Loucy (cell line): ENCODE results near the gene RPN2.

Experiments
- H2AFZ ChIP-seq: fragments of 200-600 bp; sonication (generic); 2 replicates; pipeline ENCODE4 v1.6.0; 2016; ENCODE audit warnings: antibody characterized with exemption, mild to moderate bottlenecking, low read length, moderate library complexity
- H3F3A ChIP-seq: fragments of 200-600 bp; 2 replicates; pipeline ENCODE4 v1.6.0; 2016; ENCODE audit warnings: antibody characterized with exemption, low read depth, mild to moderate bottlenecking
- H3K27me3 ChIP-seq: fragments of 200-600 bp; sonication (generic); 2 replicates; pipeline ENCODE4 v1.6.1; 2014; ENCODE audit warnings: low read length, mild to moderate bottlenecking; ENCODE audit not compliant: insufficient read depth, poor library complexity, severe bottlenecking
- H3K36me3 ChIP-seq: fragments of 200-600 bp; sonication (generic); 2 replicates; pipeline ENCODE4 v1.6.1; 2016; ENCODE audit warnings: low read length; ENCODE audit not compliant: insufficient read depth
- H3K4me1 ChIP-seq: fragments of 200-600 bp; sonication (generic); 2 replicates; pipeline ENCODE4 v1.5.1; 2014; ENCODE audit warnings: low read length, mild to moderate bottlenecking; ENCODE audit not compliant: insufficient read depth, poor library complexity, severe bottlenecking
- H3K4me2 ChIP-seq: fragments of 200-600 bp; sonication (generic); 2 replicates; pipeline ENCODE4 v1.6.0; 2014; ENCODE audit warnings: antibody characterized with exemption, low read length, low read depth, mild to moderate bottlenecking; ENCODE audit not compliant: poor library complexity, severe bottlenecking
- H3K4me3 ChIP-seq: fragments of 200-600 bp; sonication (generic); 2 replicates; pipeline ENCODE4 v1.5.1; 2014; ENCODE audit warnings: low read length, mild to moderate bottlenecking, mixed read lengths; ENCODE audit not compliant: poor library complexity, severe bottlenecking
- H3K79me2 ChIP-seq: fragments of 200-600 bp; sonication (generic); 2 replicates; pipeline ENCODE4 v1.6.1; 2014; ENCODE audit warnings: low read length; ENCODE audit not compliant: insufficient read depth
- H3K9ac ChIP-seq: fragments of 200-600 bp; sonication (generic); 2 replicates; pipeline ENCODE4 v1.6.0; 2014; ENCODE audit warnings: mild to moderate bottlenecking, low read depth, low read length, moderate library complexity; ENCODE audit not compliant: poor library complexity, severe bottlenecking
- H3K9me2 ChIP-seq: fragments of 200-600 bp; sonication (generic); replicated peaks from 2 replicates; pipeline ENCODE4 v1.6.1; 2016; ENCODE audit warnings: low read depth, low read length, mixed read lengths
- H3K9me3 ChIP-seq: fragments of 200-600 bp; sonication (generic); 2 replicates; pipeline ENCODE4 v1.6.1; 2014; ENCODE audit warnings: mild to moderate bottlenecking, antibody characterized with exemption, low read length, low read depth; ENCODE audit not compliant: insufficient read depth
- H4K20me1 ChIP-seq: fragments of 200-600 bp; sonication (generic); 2 replicates; pipeline ENCODE4 v1.6.0; 2014; ENCODE audit warnings: antibody characterized with exemption, low read length, mild to moderate bottlenecking; ENCODE audit not compliant: insufficient read depth, poor library complexity, severe bottlenecking
- EZH2phosphoT487 ChIP-seq: fragments of 200-600 bp; IDR thresholded peaks from 2 replicates; pipeline ENCODE4 v1.6.1; 2018; ENCODE audit warnings: antibody characterized with exemption, mild to moderate bottlenecking, moderate library complexity, borderline replicate concordance
- TF ChIP-seq, protein P1 (sequence below): fragments of 200-600 bp; sonication (generic); conservative IDR thresholded peaks from 2 replicates; pipeline ENCODE4 v1.5.1; 2014; ENCODE audit warnings: mild to moderate bottlenecking, antibody characterized with exemption, low read length

Gene RPN2

DNA sequence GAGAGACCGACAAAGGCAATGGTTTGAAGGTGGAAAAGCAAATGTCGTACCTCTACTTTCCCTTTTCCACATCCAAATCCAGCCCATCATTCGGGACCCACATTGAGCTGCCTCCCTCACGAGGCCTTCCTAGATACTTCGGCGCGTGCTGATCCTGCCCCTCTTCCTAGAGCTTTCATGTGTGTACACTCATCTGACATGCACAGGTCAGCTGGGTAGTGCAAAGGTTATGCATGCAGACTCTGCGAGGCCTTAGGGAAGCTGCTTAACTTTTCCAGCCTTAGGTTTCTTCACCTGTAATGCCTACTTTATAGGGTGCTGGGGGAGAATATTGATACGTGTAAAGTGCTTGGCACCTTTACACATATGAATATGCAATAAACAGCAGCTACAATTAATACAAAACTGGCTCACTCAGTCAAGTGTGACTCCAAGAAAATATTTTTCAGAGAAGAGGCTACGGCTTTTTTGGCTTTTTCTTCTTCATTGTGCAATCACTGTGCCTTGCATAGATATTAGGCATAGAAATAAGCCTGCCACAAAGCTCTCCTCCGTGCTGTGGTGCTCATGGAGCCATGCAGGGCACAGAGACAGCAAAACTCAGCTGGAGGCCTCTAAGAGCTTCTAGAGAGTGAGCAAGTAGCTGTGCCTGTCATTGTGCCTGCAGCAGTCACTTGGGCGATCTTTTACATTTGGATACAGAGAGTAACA is 106.7 kb downstream of the RPN2 start:
- no peak overlapping the region for H2AFZ ChIP-seq
- H3K36me3 ChIP-seq: no peaks in the 10 kb centered on the region
- H3K4me2 ChIP-seq: no peak overlapping the region
- no peak overlapping the region for H3K9ac ChIP-seq
- H3K9me3 ChIP-seq: no peaks in the 10 kb centered on the region
- TF ChIP-seq, protein P1, sequence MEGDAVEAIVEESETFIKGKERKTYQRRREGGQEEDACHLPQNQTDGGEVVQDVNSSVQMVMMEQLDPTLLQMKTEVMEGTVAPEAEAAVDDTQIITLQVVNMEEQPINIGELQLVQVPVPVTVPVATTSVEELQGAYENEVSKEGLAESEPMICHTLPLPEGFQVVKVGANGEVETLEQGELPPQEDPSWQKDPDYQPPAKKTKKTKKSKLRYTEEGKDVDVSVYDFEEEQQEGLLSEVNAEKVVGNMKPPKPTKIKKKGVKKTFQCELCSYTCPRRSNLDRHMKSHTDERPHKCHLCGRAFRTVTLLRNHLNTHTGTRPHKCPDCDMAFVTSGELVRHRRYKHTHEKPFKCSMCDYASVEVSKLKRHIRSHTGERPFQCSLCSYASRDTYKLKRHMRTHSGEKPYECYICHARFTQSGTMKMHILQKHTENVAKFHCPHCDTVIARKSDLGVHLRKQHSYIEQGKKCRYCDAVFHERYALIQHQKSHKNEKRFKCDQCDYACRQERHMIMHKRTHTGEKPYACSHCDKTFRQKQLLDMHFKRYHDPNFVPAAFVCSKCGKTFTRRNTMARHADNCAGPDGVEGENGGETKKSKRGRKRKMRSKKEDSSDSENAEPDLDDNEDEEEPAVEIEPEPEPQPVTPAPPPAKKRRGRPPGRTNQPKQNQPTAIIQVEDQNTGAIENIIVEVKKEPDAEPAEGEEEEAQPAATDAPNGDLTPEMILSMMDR: no peak
- no peak for TF ChIP-seq EZH2phosphoT487
- H3K79me2 ChIP-seq: peaks cover 22% of the 10 kb centered on the region
- H3F3A ChIP-seq: no peaks in the 10 kb centered on the region
- H3K9me2 ChIP-seq: no peaks in the 10 kb centered on the region
- peaks cover 9% of the 10 kb centered on the region for H4K20me1 ChIP-seq
- H3K4me3 ChIP-seq: no peak overlapping the region
- H3K27me3 ChIP-seq: peaks cover 29% of the 10 kb centered on the region
- H3K4me1 ChIP-seq: peaks cover 8% of the 10 kb centered on the region

DNA sequence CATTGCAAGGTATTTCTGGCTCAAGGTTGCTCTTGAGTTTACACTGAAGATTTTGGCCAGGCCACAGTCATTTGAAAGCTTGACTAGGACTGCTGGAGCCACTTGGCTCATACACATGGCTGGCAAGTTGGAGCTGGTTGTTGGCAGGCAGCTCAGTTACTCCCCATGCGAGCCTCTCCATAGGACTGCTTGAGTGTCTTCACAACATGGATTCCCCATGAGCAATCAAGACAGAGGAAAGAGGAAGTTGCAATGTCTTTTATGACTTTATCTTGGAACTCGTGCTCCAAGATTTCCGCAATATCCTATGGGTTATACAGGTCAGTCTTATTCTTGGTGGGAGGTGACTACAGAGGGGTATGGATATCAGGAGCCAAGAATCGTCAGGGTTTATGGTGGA is 109.0 kb downstream of the RPN2 start:
- Histone ChIP-seq H3K9ac (no peak overlapping the region), H3F3A (no peaks in the 10 kb centered on the region), H2AFZ (no peak overlapping the region), H4K20me1 (peaks cover 15% of the 10 kb centered on the region), H3K9me3 (no peaks in the 10 kb centered on the region), H3K27me3 (peaks cover 29% of the 10 kb centered on the region), H3K4me1 (peaks cover 10% of the 10 kb centered on the region), H3K4me2 (peak overlapping the region; percentile 76), H3K4me3 (no peak overlapping the region), H3K79me2 (peaks cover 44% of the 10 kb centered on the region), H3K36me3 (no peaks in the 10 kb centered on the region), H3K9me2 (no peaks in the 10 kb centered on the region)
- TF ChIP-seq EZH2phosphoT487: no peak
- TF ChIP-seq, protein P1: no peak

DNA sequence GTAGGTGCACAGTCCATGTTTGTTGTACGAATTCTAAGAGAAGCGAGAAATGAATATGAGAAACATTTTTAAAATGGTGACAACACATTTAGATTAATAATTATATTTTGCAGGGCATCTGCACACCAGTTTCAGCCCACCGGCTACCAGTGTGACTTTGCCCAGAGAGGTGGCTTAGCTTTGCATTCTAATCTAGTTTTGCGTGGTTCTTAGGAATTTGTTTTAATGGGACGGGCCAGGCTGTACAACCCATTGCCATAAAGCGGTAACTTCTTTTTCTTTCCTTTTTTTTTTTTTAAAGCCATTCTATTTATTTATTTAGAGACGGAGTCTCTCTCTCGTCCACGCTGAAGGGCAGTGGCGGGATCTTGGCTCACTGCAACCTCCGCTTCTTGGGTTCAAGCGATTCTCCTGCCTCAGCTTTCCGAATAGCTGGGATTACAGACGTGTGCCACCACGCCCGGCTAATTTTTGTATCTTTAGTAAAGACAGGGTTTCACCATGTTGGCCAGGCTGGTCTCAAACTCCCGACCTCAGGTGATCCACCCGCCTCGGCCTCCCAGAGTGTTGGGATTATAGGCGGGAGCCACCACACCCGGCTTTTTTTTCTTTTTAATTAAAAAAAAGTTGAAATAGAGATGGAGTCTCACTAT is 111.2 kb downstream of the RPN2 start:
- H3K4me3 ChIP-seq: peak overlapping the region; percentile 91
- peak overlapping the region; percentile 76 for H3K4me2 ChIP-seq
- H3K9me3 ChIP-seq: no peaks in the 10 kb centered on the region
- H3K27me3 ChIP-seq: peaks cover 29% of the 10 kb centered on the region
- peak overlapping the region; percentile 94 for H2AFZ ChIP-seq
- H4K20me1 ChIP-seq: peaks cover 15% of the 10 kb centered on the region
- H3K4me1 ChIP-seq: peaks cover 25% of the 10 kb centered on the region
- TF ChIP-seq, protein P1: no peak
- TF ChIP-seq EZH2phosphoT487: no peak
- H3F3A ChIP-seq: no peaks in the 10 kb centered on the region
- H3K79me2 ChIP-seq: peaks cover 66% of the 10 kb centered on the region
- no peaks in the 10 kb centered on the region for H3K9me2 ChIP-seq
- no peaks in the 10 kb centered on the region for H3K36me3 ChIP-seq
- H3K9ac ChIP-seq: peak overlapping the region; percentile 85
